ENCODE results near the gene SYNE2. TPM values are rescaled to one million over a fixed set of nuclear protein-coding genes. Genes with fewer than 3 reads are reported as not detected.
A peak's percentile ranks its signal among the peaks of the same experiment; 100 is the strongest.
"Not testable (repeated sequence)": the region's sequence is repeated elsewhere in the genome, so short reads cannot be mapped to it uniquely, and the experiment has no call there.

The SYNE2 gene
- total RNA-seq, 1 experiment from 2014 or later: 22.2 TPM

- DNase-seq (ENCODE audit: low read depth): not testable (repeated sequence)
These were observed 17.3 kb downstream of the SYNE2 start for GRCh38 chr14:63869940-63870752.

- not testable (repeated sequence) for DNase-seq (ENCODE audit: low read depth)
These were observed 17.9 kb downstream of the SYNE2 start for GRCh38 chr14:63870753-63871037.

GRCh38 chr14:63874223-63874622, 21.4 kb downstream of the SYNE2 start:
- no peak for DNase-seq (ENCODE audit: low read depth)

GRCh38 chr14:63875311-63875710, 22.5 kb downstream of the SYNE2 start:
- no peak for DNase-seq (ENCODE audit: low read depth)

- no peak for DNase-seq (ENCODE audit: low read depth)
These were observed 24.7 kb downstream of the SYNE2 start for GRCh38 chr14:63877550-63877939.

GRCh38 chr14:63878052-63878451, 25.2 kb downstream of the SYNE2 start:
- DNase-seq (ENCODE audit: low read depth): no peak

GRCh38 chr14:63878792-63879191, 26.0 kb downstream of the SYNE2 start:
- no peak for DNase-seq (ENCODE audit: low read depth)

GRCh38 chr14:63881926-63882325, 29.1 kb downstream of the SYNE2 start:
- no peak for DNase-seq (ENCODE audit: low read depth)

GRCh38 chr14:63887899-63888298, 35.1 kb downstream of the SYNE2 start:
- DNase-seq (ENCODE audit: low read depth): no peak

- no peak for DNase-seq (ENCODE audit: low read depth)
These were observed 37.7 kb downstream of the SYNE2 start for GRCh38 chr14:63890553-63890952.

- no peak for DNase-seq (ENCODE audit: low read depth)
These were observed 38.6 kb downstream of the SYNE2 start for GRCh38 chr14:63891148-63891975.

GRCh38 chr14:63892265-63892664, 39.5 kb downstream of the SYNE2 start:
- no peak for DNase-seq (ENCODE audit: low read depth)

- peak; percentile 31 for DNase-seq (ENCODE audit: low read depth)
These were observed 41.1 kb downstream of the SYNE2 start for GRCh38 chr14:63893701-63894458.

GRCh38 chr14:63895510-63895909, 42.7 kb downstream of the SYNE2 start:
- DNase-seq (ENCODE audit: low read depth): no peak

- peak; percentile 49 for DNase-seq (ENCODE audit: low read depth)
These were observed 43.5 kb downstream of the SYNE2 start for GRCh38 chr14:63896278-63896720.

GRCh38 chr14:63897721-63898163, 44.9 kb downstream of the SYNE2 start:
- DNase-seq (ENCODE audit: low read depth): peak; percentile 8

- no peak for DNase-seq (ENCODE audit: low read depth)
These were observed 47.1 kb downstream of the SYNE2 start for GRCh38 chr14:63899953-63900352.

GRCh38 chr14:63901434-63902085, 48.8 kb downstream of the SYNE2 start:
- DNase-seq (ENCODE audit: low read depth): peak; percentile 51

GRCh38 chr14:63902375-63902976, 49.7 kb downstream of the SYNE2 start:
- no peak for DNase-seq (ENCODE audit: low read depth)

GRCh38 chr14:63904724-63905123, 51.9 kb downstream of the SYNE2 start:
- no peak for DNase-seq (ENCODE audit: low read depth)

GRCh38 chr14:63905370-63905769, 52.6 kb downstream of the SYNE2 start:
- no peak for DNase-seq (ENCODE audit: low read depth)

All from RPMI7951 (cell line).